HS-27A (cell line): ENCODE measurements around the gene PITPNC1.
"Not testable (repeated sequence)": the region's sequence is repeated elsewhere in the genome, so short reads cannot be mapped to it uniquely, and the experiment has no call there.

Experiments
- DNase-seq: peaks from one replicate; pipeline ENCODE4 v3.0.0-alpha.2; 2012; ENCODE audit warnings: low read depth, missing footprints

PITPNC1 gene

GRCh38 chr17:67624886-67625656 lies 248.0 kb downstream of the PITPNC1 start:
- no peak for DNase-seq

- DNase-seq, result no peak
Observed at GRCh38 chr17:67625971-67626370, 248.9 kb downstream of the PITPNC1 start.

GRCh38 chr17:67628580-67629013 lies 251.5 kb downstream of the PITPNC1 start:
- DNase-seq, result no peak

- no peak for DNase-seq
Observed at GRCh38 chr17:67629971-67630320, 252.9 kb downstream of the PITPNC1 start.

GRCh38 chr17:67630836-67631235 lies 253.8 kb downstream of the PITPNC1 start:
- not testable (repeated sequence) for DNase-seq

- no peak for DNase-seq
Observed at GRCh38 chr17:67632141-67632540, 255.1 kb downstream of the PITPNC1 start.

GRCh38 chr17:67633751-67634211 lies 256.7 kb downstream of the PITPNC1 start:
- DNase-seq, result no peak

GRCh38 chr17:67635681-67636080 lies 258.6 kb downstream of the PITPNC1 start:
- DNase-seq, result no peak

GRCh38 chr17:67636312-67636711 lies 259.2 kb downstream of the PITPNC1 start:
- no peak for DNase-seq

GRCh38 chr17:67636834-67637520 lies 259.9 kb downstream of the PITPNC1 start:
- no peak for DNase-seq

- no peak for DNase-seq
Observed at GRCh38 chr17:67637901-67638641, 261.0 kb downstream of the PITPNC1 start.

- no peak for DNase-seq
Observed at GRCh38 chr17:67638871-67639270, 261.8 kb downstream of the PITPNC1 start.

GRCh38 chr17:67639555-67639954 lies 262.5 kb downstream of the PITPNC1 start:
- no peak for DNase-seq

- no peak for DNase-seq
Observed at GRCh38 chr17:67639979-67640378, 262.9 kb downstream of the PITPNC1 start.

- no peak for DNase-seq
Observed at GRCh38 chr17:67642488-67642887, 265.4 kb downstream of the PITPNC1 start.

GRCh38 chr17:67644061-67644460 lies 267.0 kb downstream of the PITPNC1 start:
- DNase-seq, result no peak

- not testable (repeated sequence) for DNase-seq
Observed at GRCh38 chr17:67645195-67645594, 268.1 kb downstream of the PITPNC1 start.

- DNase-seq, result no peak
Observed at GRCh38 chr17:67646472-67646871, 269.4 kb downstream of the PITPNC1 start.

GRCh38 chr17:67647482-67647881 lies 270.4 kb downstream of the PITPNC1 start:
- no peak for DNase-seq

- DNase-seq, result no peak
Observed at GRCh38 chr17:67648032-67648905, 271.2 kb downstream of the PITPNC1 start.

GRCh38 chr17:67648906-67649295 lies 271.8 kb downstream of the PITPNC1 start:
- DNase-seq, result not testable (repeated sequence)

GRCh38 chr17:67649891-67650290 lies 272.8 kb downstream of the PITPNC1 start:
- no peak for DNase-seq
